HG02852 (cell line): ENCODE measurements around the gene CBARP.
"Not testable (repeated sequence)": the region's sequence is repeated elsewhere in the genome, so short reads cannot be mapped to it uniquely, and the experiment has no call there.

Experiments used
- ATAC-seq: cut with Tn5 transposase; IDR thresholded peaks from one replicate; pipeline ENCODE4 v1.9.1; 2021; ENCODE audit warnings: mild to moderate bottlenecking, moderate library complexity; ENCODE audit not compliant: unreplicated experiment

Gene CBARP

GRCh38 chr19:1254081-1254527, 16.3 kb upstream of the CBARP start:
- no peak for ATAC-seq

DNA sequence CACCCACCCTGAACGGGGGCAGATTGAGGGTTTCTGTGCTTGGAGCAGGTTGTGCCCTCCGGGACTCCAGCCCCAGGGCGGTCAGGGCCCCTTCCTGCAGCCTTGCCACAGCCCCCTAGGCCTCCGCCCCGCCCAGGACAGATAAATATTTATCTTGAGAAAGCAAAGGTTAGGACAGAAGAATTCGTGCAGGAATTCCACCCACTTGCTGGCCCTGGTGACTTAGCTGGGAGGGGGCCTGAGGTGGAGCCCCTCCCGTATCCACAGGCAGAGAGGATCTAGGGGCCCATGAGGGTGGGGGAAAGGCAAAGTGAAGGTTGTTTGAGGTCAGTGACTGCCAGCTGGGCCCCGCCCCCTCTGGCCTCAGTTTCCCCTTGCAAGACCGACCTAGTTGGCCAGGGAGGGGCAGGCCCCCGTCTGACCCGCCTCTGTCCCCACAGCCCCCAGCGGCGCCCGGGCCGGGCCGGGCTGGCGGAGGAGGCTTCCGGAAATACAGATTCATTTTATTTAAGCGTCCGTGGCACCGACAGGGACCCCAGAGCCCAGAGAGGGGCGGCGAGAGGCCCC, 15.8 kb upstream of the CBARP start:
- no peak for ATAC-seq

DNA sequence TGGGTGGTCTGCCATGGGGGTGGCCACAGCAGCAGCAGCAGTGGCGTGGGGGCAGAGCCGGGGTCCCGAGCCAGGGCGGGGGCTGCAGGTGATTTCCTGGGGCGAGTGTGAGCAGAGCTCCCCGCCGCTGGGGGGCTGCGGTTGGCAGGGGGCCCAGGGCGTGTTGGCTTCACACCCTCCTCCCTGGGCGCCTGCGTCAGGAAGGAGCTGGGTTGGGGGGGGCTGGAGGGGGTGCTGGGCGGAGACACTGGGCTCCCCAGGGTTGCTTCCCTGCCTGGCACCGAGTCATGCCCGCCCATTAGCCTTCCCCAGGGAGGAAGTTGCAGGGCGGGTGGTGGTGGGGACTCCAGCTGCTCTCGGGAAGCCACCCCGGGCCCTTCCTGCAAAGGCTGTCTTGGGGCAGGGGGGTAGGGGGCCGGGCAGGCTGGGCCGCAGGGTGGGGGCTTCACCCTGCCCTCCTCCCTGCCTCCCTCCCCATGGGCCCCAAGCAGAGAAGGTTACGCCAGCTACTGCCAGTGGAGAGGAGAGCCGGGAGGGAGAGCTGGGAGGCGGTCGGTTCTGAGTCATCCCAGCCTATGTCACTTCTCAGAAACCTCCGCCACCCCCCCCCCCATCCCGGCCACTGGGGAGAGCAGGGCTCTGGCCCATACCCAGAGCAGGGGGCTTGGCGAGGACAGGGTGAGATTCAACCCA, 15.2 kb upstream of the CBARP start:
- ATAC-seq: no peak

DNA sequence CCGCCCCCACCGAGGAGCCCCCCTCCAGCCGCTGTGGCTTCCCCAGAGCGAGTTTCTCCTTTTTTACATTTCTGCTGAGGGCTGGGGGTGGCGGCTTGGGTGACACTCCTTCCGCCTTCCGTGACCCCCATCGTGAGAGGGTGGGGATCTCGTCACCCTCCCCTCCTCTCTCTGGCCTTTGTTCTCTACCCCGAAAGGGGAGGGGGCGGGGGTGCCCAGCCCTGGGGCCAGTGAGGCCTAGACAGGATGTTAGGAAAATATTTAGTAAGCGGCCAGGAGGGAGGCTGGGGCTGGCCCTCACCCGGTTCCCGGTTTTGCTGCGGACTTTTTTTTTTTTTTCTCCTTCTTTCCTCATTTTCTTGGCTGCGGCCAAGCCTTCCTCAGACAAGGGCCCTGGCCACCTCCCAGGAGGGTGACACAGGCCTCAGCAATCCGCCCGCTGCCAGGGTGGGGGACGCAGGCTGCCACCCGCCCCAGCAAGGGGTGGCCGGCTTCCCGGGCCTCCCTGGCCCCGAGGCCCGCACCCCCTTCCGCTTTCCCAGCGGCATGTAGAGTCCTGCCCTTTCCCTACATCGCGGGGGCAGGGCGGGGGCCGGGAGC, 14.5 kb upstream of the CBARP start:
- ATAC-seq: no peak

- ATAC-seq: no peak
Measured at GRCh38 chr19:1251330-1252220, 13.8 kb upstream of the CBARP start.

DNA sequence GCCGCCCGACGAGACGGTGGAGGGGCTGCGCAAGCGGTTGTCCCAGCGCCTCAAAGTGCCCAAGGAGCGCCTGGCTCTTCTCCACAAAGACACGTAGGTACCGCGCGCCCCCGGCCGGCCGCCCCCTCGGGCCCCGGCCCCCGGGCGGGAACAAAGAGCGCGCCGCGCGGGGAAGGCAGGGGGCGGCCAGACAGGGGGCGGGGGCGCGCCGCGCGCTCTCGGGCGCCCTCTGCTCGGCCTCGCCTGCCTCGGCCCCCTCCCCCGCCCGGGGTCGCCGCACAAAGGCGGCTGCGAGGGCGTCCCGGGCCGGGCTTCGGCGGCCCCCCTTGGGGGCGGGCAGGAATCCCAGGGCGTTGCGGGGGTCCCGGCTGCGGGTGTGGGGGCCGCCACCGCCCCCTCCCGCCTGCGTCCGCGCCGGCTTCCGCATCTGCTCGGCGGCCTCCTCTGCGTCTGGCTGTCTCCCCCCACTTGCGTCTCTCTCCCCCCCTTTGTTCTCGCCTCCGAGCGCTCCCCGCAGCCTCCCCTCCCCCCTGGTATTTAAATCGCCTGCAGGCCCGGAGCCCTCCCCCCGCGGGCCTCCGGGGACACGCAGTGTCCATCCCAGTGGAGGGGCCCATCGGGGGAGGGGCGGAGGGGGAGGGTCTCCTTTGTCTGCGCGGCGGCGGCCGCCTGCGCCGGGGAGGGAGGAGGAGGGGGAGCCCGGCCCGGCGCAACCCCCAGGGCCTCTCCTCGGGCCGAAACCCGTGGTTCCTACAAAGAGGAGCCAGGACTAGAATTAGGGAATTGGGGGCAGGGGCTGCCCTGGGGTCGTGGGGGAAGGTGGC, 12.8 kb upstream of the CBARP start:
- no peak for ATAC-seq

DNA sequence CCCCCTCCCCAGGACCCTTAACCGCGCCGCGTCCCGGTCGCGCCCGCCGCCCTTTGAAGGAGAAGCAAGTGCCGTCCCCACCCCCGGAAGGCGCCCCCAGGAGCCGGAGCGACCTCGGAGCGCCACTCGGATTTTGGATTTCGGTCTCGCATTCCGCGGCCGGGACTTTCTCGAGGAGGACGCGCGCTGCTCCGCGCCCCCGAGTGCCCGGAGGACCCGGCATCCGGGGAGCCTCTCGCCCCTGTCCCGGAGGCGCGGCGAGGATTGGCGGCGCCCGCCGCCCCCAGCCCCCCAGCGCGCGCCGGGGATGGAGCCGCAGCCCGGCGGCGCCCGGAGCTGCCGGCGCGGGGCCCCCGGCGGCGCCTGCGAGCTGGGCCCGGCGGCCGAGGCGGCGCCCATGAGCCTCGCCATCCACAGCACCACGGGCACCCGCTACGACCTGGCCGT, 12.2 kb upstream of the CBARP start:
- ATAC-seq: no peak

DNA sequence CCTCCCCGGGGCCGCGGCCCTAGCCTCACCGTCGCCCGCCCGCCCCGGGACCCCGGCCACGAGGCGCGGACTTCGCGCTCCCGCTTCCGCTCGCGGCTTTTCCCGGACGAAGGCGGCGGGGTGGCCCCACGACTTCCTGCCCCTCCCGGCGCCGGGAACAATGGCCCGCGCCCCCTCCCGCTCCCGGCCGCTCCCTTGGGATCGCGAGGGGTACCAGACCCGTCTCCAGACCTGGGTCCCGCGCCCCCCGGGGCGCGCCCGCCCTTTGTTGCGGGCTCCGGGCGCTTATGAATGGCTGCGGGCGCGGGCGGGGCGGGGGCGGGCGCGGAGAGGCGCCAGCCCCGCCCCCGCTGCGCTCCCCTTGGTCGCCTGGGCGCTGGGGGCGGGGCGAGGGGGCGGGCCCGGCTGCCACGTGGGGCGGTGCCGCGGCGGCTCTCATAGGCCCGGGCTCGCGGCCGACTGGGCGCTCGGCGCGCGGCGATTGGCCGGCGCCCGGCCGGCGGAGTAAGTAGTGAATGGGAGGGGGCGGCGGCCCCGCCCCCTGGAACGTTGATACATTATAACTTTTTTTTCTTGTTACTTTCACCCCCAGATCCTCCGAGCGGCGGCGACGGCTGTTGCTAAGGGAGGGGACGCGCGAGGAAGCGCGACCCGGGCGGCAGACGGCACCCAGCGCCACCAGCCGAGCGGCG, 11.6 kb upstream of the CBARP start:
- peak; percentile 41 for ATAC-seq

GRCh38 chr19:1248786-1249297, 11.0 kb upstream of the CBARP start:
- ATAC-seq: peak; percentile 34

GRCh38 chr19:1248139-1248785, 10.5 kb upstream of the CBARP start, which contains the start of gene MIDN:
TSS of gene MIDN (plus strand) at chr19:1248583. CDS start at chr19:1250297, 1,714 bp downstream.
- ATAC-seq: peak; percentile 4

- ATAC-seq: no peak
Measured at GRCh38 chr19:1247748-1248138, 9.9 kb upstream of the CBARP start.

DNA sequence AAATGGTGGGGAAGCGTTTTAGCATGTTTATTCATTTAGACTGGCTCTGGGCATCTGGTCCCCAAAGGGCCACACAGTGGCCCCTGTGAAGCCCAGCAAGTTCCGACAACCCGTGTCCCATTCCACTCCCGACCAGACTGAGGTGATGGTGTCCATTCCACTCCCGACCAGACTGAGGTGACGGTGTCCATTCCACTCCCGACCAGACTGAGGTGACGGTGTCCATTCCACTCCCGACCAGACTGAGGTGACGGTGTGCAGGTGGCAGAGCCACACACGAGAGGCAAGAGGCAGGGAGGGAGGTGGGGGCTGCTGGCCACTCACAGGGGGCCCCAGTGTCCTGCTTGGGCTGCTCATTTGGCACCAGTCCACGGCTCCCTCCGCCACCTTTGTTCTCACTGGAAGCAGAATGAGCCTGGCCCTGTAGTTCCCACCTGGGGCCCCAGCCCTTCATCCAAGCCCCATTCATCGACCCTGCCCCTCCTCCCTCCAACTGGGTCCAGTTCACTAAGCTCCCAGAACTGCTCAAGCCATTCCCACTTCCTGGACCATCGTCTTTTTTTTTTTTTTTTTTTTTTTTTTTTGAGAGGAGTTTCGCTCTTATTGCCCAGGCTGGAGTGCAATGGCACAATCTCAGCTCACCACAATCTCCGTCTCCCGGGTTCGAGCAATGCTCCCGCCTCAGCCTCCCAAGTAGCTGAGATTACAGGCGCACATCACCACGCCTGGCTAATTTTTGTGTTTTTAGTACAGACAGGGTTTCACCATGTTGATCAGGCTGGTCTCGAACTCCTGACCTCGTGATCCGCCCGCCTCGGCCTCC, 8.7 kb upstream of the CBARP start:
- ATAC-seq: not testable (repeated sequence)

DNA sequence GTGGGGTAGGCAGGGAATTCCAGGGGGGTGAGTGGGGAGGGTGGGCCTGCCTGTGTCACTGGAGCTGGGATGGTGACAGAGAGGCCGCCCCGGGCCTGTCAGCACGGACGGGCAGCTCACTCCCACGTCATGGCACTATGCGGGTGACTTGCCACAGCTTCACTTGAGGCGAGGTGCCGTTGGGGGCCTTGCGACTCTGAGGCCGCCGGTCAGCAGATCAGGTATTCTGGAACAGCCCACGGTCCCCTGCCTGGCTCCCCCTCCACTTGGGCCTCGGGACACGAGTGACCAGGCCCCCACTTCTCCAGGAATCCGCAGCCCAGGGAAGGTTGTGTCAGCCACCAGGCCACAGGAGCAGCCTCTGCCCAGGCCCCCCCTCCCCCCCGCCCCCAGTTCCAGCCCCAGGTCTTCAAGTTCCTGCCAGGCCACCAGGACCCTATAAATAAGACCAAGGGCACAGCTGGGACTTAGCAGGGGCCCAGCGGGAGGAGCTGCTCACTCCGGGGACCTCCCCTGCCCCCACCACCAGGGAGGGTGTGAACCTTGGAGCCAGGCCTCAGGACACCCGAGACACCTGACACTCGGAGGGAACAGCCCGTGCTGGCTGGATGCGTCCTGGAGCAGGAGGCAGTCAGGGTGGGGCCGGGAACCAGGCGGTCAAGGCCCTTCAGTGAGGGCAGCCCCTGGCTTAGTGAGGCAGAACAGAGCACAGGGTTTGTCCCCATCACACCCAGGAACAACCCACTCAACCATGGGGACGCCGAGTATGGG, 7.9 kb upstream of the CBARP start:
- ATAC-seq: no peak

GRCh38 chr19:1244693-1245451, 7.1 kb upstream of the CBARP start:
- no peak for ATAC-seq

- no peak for ATAC-seq
Measured at GRCh38 chr19:1243768-1244692, 6.2 kb upstream of the CBARP start.
